Thyroid gland (tissue), 4 donors: ENCODE data around the gene LRRFIP2.

Experiments used
- POLR2A ChIP-seq, 2 donors: fragments of 450-650 bp; IDR thresholded peaks; one replicate each; pipeline ENCODE4 v1.6.1; 2017; ENCODE audit warnings: antibody characterized with exemption in 2 of 2, mild to moderate bottlenecking in 2 of 2, moderate library complexity in 1 of 2
- TF ChIP-seq, protein P1 (sequence below), 6 experiments: fragments of 200-600 bp in 3 of 6; fragments of 450-650 bp in 3 of 6; sonication (generic) in 3 of 6; IDR thresholded peaks; one replicate each; pipeline ENCODE4 v1.5.1; 2016 to 2019; ENCODE audit warnings: antibody characterized with exemption in 6 of 6, mild to moderate bottlenecking in 2 of 6, inconsistent platforms in 1 of 6, moderate library complexity in 1 of 6

DNA sequence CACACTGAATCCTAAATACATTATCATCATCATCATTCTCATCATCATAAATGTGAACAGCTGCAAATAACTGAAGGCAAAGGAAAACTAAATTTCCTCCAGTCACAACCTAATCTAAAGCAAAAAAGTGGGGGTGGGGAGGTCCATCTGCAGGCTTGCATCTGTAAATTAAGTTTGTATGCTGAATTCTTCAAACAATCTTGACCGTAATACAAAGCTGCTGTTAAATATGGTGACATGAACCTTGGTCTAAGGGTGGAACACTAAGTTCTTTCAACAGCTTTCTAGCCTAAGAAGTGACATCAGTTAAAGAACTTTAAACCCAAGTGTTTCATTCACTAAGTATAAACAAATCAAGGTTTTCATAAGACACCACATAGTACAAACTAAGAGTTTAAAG, 4.3 kb downstream of the LRRFIP2 start:
- TF ChIP-seq POLR2A (IDR thresholded peaks at IDR 0.05) = no peak
- TF ChIP-seq, protein P1, sequence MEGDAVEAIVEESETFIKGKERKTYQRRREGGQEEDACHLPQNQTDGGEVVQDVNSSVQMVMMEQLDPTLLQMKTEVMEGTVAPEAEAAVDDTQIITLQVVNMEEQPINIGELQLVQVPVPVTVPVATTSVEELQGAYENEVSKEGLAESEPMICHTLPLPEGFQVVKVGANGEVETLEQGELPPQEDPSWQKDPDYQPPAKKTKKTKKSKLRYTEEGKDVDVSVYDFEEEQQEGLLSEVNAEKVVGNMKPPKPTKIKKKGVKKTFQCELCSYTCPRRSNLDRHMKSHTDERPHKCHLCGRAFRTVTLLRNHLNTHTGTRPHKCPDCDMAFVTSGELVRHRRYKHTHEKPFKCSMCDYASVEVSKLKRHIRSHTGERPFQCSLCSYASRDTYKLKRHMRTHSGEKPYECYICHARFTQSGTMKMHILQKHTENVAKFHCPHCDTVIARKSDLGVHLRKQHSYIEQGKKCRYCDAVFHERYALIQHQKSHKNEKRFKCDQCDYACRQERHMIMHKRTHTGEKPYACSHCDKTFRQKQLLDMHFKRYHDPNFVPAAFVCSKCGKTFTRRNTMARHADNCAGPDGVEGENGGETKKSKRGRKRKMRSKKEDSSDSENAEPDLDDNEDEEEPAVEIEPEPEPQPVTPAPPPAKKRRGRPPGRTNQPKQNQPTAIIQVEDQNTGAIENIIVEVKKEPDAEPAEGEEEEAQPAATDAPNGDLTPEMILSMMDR (IDR thresholded peaks at IDR 0.05) = no peak
